K562 (cell line): ENCODE data around the gene EZH1. TPM values are rescaled to one million over a fixed set of nuclear protein-coding genes. Genes with fewer than 3 reads are reported as not detected.

Experiments used
- ASH1L ChIP-seq: fragments of 450-650 bp; IDR thresholded peaks from 2 replicates; pipeline ENCODE4 v1.6.1; 2018; ENCODE audit warnings: borderline replicate concordance, mild to moderate bottlenecking, low read depth; ENCODE audit not compliant: partially characterized antibody
- BRD9 ChIP-seq: fragments of 450-650 bp; IDR thresholded peaks from 2 replicates; pipeline ENCODE4 v1.6.1; 2018; ENCODE audit warnings: low read depth; ENCODE audit not compliant: partially characterized antibody
- CREM ChIP-seq: IDR thresholded peaks from 2 replicates; pipeline ENCODE4 v1.6.1; 2014; ENCODE audit warnings: antibody characterized with exemption, low read depth
- CTBP1 ChIP-seq: fragments of 450-650 bp; IDR thresholded peaks from 2 replicates; pipeline ENCODE4 v1.6.1; 2016; ENCODE audit warnings: borderline replicate concordance
- DPF2 ChIP-seq: fragments of 450-650 bp; IDR thresholded peaks from 2 replicates; pipeline ENCODE4 v1.6.1; 2016
- GMEB1 ChIP-seq: fragments of 250-450 bp; sonication (Bioruptor Pico); IDR thresholded peaks from 2 replicates; pipeline ENCODE4 v1.4.0; 2020; ENCODE audit warnings: mild to moderate bottlenecking
- MAFK ChIP-seq: IDR thresholded peaks from 2 replicates; pipeline ENCODE4 v1.6.1; 2011; ENCODE audit warnings: low read length, improper control_type of control experiment
- MAX ChIP-seq: sonication (generic); formaldehyde crosslinking; IDR thresholded peaks from 2 replicates; pipeline ENCODE4 v1.9.0; 2022; ENCODE audit warnings: mild to moderate bottlenecking, missing genetic modification reagents
- MEIS2 ChIP-seq: fragments of 450-650 bp; IDR thresholded peaks from 2 replicates; pipeline ENCODE4 v1.6.1; 2014; ENCODE audit warnings: mild to moderate bottlenecking; ENCODE audit not compliant: partially characterized antibody
- MXI1 ChIP-seq: IDR thresholded peaks from 2 replicates; pipeline ENCODE4 v1.6.1; 2011; ENCODE audit warnings: low read depth, mild to moderate bottlenecking, improper control_type of control experiment, low read length
- NR3C1 ChIP-seq: sonication (generic); formaldehyde crosslinking; IDR thresholded peaks from 2 replicates; pipeline ENCODE4 v1.8.1; 2022; ENCODE audit warnings: missing genetic modification reagents
- POLR2B ChIP-seq: fragments of 450-650 bp; IDR thresholded peaks from 2 replicates; pipeline ENCODE4 v1.6.1; 2018; ENCODE audit warnings: low read depth; ENCODE audit not compliant: partially characterized antibody
- RBM15 ChIP-seq: fragments of 200-400 bp; formaldehyde crosslinking; IDR thresholded peaks from 2 replicates; pipeline ENCODE4 v1.6.1; 2018; ENCODE audit warnings: mild to moderate bottlenecking, low read length, moderate library complexity; ENCODE audit not compliant: insufficient read depth
- RBM39 ChIP-seq: fragments of 200-400 bp; formaldehyde crosslinking; optimal IDR thresholded peaks from 2 replicates; pipeline ENCODE3; 2018; ENCODE audit warnings: low read depth, low read length
- SMAD3 ChIP-seq: fragments of 450-650 bp; formaldehyde crosslinking; conservative IDR thresholded peaks from 2 replicates; pipeline ENCODE4 v1.4.0; 2020; ENCODE audit warnings: mild to moderate bottlenecking
- SP2 ChIP-seq: IDR thresholded peaks from 2 replicates; pipeline ENCODE4 v1.6.1; 2011; ENCODE audit warnings: mild to moderate bottlenecking, low read depth, low read length, moderate library complexity; ENCODE audit not compliant: poor library complexity, severe bottlenecking; ENCODE audit errors: extremely low read depth
- WHSC1 ChIP-seq: IDR thresholded peaks from one replicate; pipeline ENCODE4 v1.6.1; 2012; ENCODE audit warnings: low read length, control low read depth, inconsistent platforms
- ZMIZ1 ChIP-seq, 2 experiments: fragments of 150-350 bp in 1 of 2; IDR thresholded peaks; 2 replicates each; pipeline ENCODE4 v1.6.1; 2012 to 2016; ENCODE audit warnings: low read depth in 2 of 2, low read length in 2 of 2, mild to moderate bottlenecking in 1 of 2, moderate library complexity in 1 of 2
- ZNF146 ChIP-seq: IDR thresholded peaks from one replicate; pipeline ENCODE4 v1.6.1; 2018; ENCODE audit warnings: missing compliant biosample characterization; ENCODE audit not compliant: unreplicated experiment
- ZNF165 ChIP-seq: fragments of 250-450 bp; sonication (Bioruptor Pico); IDR thresholded peaks from 2 replicates; pipeline ENCODE4 v1.4.0; 2020; ENCODE audit warnings: borderline replicate concordance
- ZNF444 ChIP-seq: fragments of 250-450 bp; sonication (Bioruptor Pico); IDR thresholded peaks from 2 replicates; pipeline ENCODE4 v1.4.0; 2020; ENCODE audit warnings: mild to moderate bottlenecking, moderate library complexity
- ZNF639 ChIP-seq, 2 experiments: fragments of 200-800 bp in 1 of 2; sonication (Bioruptor generic) in 1 of 2; sonication (generic) in 1 of 2; formaldehyde crosslinking in 1 of 2; IDR thresholded peaks in 1 of 2; conservative IDR thresholded peaks in 1 of 2; 2 replicates each; pipeline versions ENCODE4 v1.5.0 to v1.6.1; 2016 to 2020; ENCODE audit warnings: missing compliant biosample characterization in 1 of 2, missing genetic modification characterization in 1 of 2, missing genetic modification reagents in 1 of 2
- polyA plus RNA-seq, 8 experiments: library from polyadenylated mRNA; depleted of rRNA in 4 of 8; stranded (reverse) in 5 of 8; unstranded in 3 of 8; fragments of >200 nt; fragmentation: Nextera tagmentation in 2 of 8; fragmentation: Illumina TruSeq in 1 of 8; extraction: Ambion mirVana in 2 of 8; extraction: Trizol in 1 of 8; gene quantifications; 2 replicates each; pipeline versions ENCODE4 v1.2.1 to v1.2.3, GENCODE V29; 2011 to 2014; ENCODE audit warnings: inconsistent platforms in 1 of 8, missing spikeins in 1 of 8
- total RNA-seq, 7 experiments: library from RNA; depleted of rRNA in 6 of 7; stranded (reverse); fragments of >200 nt in 6 of 7; fragmentation: Illumina TruSeq in 2 of 7; extraction: Trizol in 2 of 7; gene quantifications; 2 replicates each; pipeline versions ENCODE4 v1.2.1 to v1.2.3, GENCODE V29; 2011 to 2021; ENCODE audit warnings: low replicate concordance in 1 of 7

Gene EZH1
- total and polyA plus RNA-seq, 9 of the 15 experiments (the other 6 are each of a cell fraction or from before 2014, with no cell fraction given), result 8.6 to 40.8 (median 22.9) TPM

GRCh38 chr17:42676424-42677011, 68.3 kb downstream of the EZH1 start, which contains the start of gene PLEKHH3 (continued):
- TF ChIP-seq GMEB1 (no peak), RBM15 (no peak), CTBP1 (0 out of 2 replicates have a peak, but pooled peaks have one; percentile 3), MAFK (no peak), NR3C1 (CRISPR knock-in tag) (no peak), MEIS2 (no peak), MAX (CRISPR knock-in tag) (no peak), WHSC1 (no peak), ZNF639 (CRISPR knock-in tag; conservative IDR thresholded peaks at IDR 0.05 in 1 of 2, IDR thresholded peaks at IDR 0.05 in 1 of 2) (peak in 1 of 2 experiments; percentile 89; a peak in 2 of 4 replicates), ZMIZ1 (IDR thresholded peaks at IDR 0.05; ENCODE audit: low read depth in 2 of 2, low read length in 2 of 2) (no peak), RBM39 (no peak), ZNF165 (no peak), CREM (no peak), ZNF146 (CRISPR knock-in tag) (no peak), ASH1L (no peak), ZNF444 (CRISPR knock-in tag) (no peak), SP2 (no peak), BRD9 (peak; percentile 46), SMAD3 (no peak), MXI1 (0 out of 2 replicates have a peak, but pooled peaks have one; percentile 15), POLR2B (peak; percentile 53), DPF2 (peak; percentile 44; the same call in 1 of the 2 replicates)
